Effector memory CD8-positive, alpha-beta T cell (primary cell): ENCODE measurements around the gene NAA20.

Source experiments
- ATAC-seq: fragments of 150-1000 bp; cut with Tn5 transposase; replicated peaks from 2 replicates; pipeline ENCODE4 v1.10.0; 2021; ENCODE audit warnings: mild to moderate bottlenecking, moderate library complexity
- DNase-seq, 3 experiments: peaks; one replicate each; pipeline ENCODE4 v3.0.0; 2021
- H3K27ac Mint-ChIP-seq, 2 donors: one replicate each; pipeline ENCODE4 v1.8.0; 2022; ENCODE audit warnings: mild to moderate bottlenecking in 2 of 2, mixed read lengths in 2 of 2, moderate library complexity in 2 of 2
- H3K27me3 Mint-ChIP-seq, 2 donors: one replicate each; pipeline ENCODE4 v1.8.0; 2022; ENCODE audit warnings: mixed read lengths in 2 of 2
- H3K36me3 Mint-ChIP-seq: one replicate; pipeline ENCODE4 v1.8.0; 2022; ENCODE audit warnings: mild to moderate bottlenecking, moderate library complexity, mixed read lengths; ENCODE audit not compliant: insufficient read depth
- H3K4me1 Mint-ChIP-seq, 2 donors: one replicate each; pipeline ENCODE4 v1.8.0; 2022; ENCODE audit warnings: low read depth in 2 of 2, mixed read lengths in 2 of 2
- H3K4me3 Mint-ChIP-seq, 2 donors: one replicate each; pipeline ENCODE4 v1.8.0; 2022; ENCODE audit warnings: mild to moderate bottlenecking in 2 of 2, mixed read lengths in 2 of 2, moderate library complexity in 2 of 2
- H3K9me3 Mint-ChIP-seq, 2 donors: one replicate each; pipeline ENCODE4 v1.8.0; 2022; ENCODE audit warnings: mixed read lengths in 2 of 2

NAA20 gene

GRCh38 chr20:20079102-20079784 lies 62.1 kb downstream of the NAA20 start:
- Mint-ChIP-seq H3K4me3 (no peak overlapping the region), H3K27ac (no peak overlapping the region), H3K36me3 (no peaks in the 10 kb centered on the region), H3K4me1 (no peaks in the 10 kb centered on the region), H3K9me3 (no peaks in the 10 kb centered on the region), H3K27me3 (peaks cover 8 to 9% of the 10 kb centered on the region in 2 donors)
- ATAC-seq, result no peak
- DNase-seq, result no peak
